Measurements from ENCODE around the gene NXPE3.

The NXPE3 gene

GRCh38 chr3:101819649-101820206 lies 40.7 kb downstream of the NXPE3 start (continued):
- TF ChIP-seq ZNF623 (tag by site-specific recombination; IDR thresholded peaks at IDR 0.05) (no peak), ZNF121 (tag by site-specific recombination; IDR thresholded peaks at IDR 0.05) (no peak), MYNN (tag by site-specific recombination; IDR thresholded peaks at IDR 0.05; ENCODE audit: borderline replicate concordance) (no peak), ZNF571 (tag by site-specific recombination; IDR thresholded peaks at IDR 0.05) (no peak), ZSCAN16 (tag by site-specific recombination; IDR thresholded peaks at IDR 0.05) (no peak), ZBTB7A (tag by site-specific recombination; IDR thresholded peaks at IDR 0.05; ENCODE audit: low read depth) (no peak), ZNF140 (tag by site-specific recombination; IDR thresholded peaks at IDR 0.05) (no peak)

- Histone ChIP-seq H3K9me3 (ENCODE audit: control insufficient read depth, insufficient read depth, low read depth, low read length) (no peaks in the 10 kb centered on the region), H3K36me3 (ENCODE audit: control insufficient read depth in 2 of 2, insufficient read depth in 1 of 2, low read length in 2 of 2) (peaks cover 0 to 34% of the 10 kb centered on the region in 2 experiments; a peak in 2 of 3 replicates), H3K27ac (ENCODE audit: extremely low read depth, low read depth, low read length) (no peak overlapping the region), H3K4me1 (ENCODE audit: control insufficient read depth, insufficient read depth, low read length) (no peaks in the 10 kb centered on the region), H3K4me3 (ENCODE audit: low read depth, low read length) (no peak overlapping the region)
- POLR2A ChIA-PET: interaction anchor here (1.2 kb wide), 1 partner anchor 28 kb away, joined by 4 read pairs; the partner anchor contains the start of gene NFKBIZ
- TF ChIP-seq PRDM1 (tag by site-specific recombination; IDR thresholded peaks at IDR 0.05) (no peak), ZNF280C (tag by site-specific recombination; IDR thresholded peaks at IDR 0.05) (no peak), ZBTB21 (tag by site-specific recombination; IDR thresholded peaks at IDR 0.05) (no peak), ZNF146 (tag by site-specific recombination; IDR thresholded peaks at IDR 0.05) (no peak), ZNF629 (tag by site-specific recombination; IDR thresholded peaks at IDR 0.05) (no peak), ZXDB (tag by site-specific recombination; IDR thresholded peaks at IDR 0.05) (no peak), ZNF585B (tag by site-specific recombination; IDR thresholded peaks at IDR 0.05) (no peak), ZNF639 (tag by site-specific recombination; IDR thresholded peaks at IDR 0.05) (no peak), ZSCAN5A (tag by site-specific recombination; IDR thresholded peaks at IDR 0.05) (no peak), ZNF658 (tag by site-specific recombination; IDR thresholded peaks at IDR 0.05) (no peak), ZNF148 (tag by site-specific recombination; IDR thresholded peaks at IDR 0.05; ENCODE audit: borderline replicate concordance) (no peak), ZFP3 (tag by site-specific recombination; IDR thresholded peaks at IDR 0.05; ENCODE audit: low read depth) (no peak), ZNF138 (tag by site-specific recombination; IDR thresholded peaks at IDR 0.05; ENCODE audit: borderline replicate concordance) (no peak), KLF9 (tag by site-specific recombination; IDR thresholded peaks at IDR 0.05; ENCODE audit: low read depth) (no peak), BCL11A (tag by site-specific recombination; IDR thresholded peaks at IDR 0.05; ENCODE audit: low read depth) (no peak), ZNF596 (tag by site-specific recombination; IDR thresholded peaks at IDR 0.05) (no peak)
- CTCF ChIA-PET: interaction anchor here (0.9 to 1.0 kb wide), 2 partner anchors 11 to 157 kb away, joined by 3 to 4 read pairs; no protein-coding TSS in a partner anchor
Measured at GRCh38 chr3:101821503-101821902, 42.5 kb downstream of the NXPE3 start.
